Hematopoietic multipotent progenitor cell treated with erythropoietin and hydrocortisone succinate and interleukin-3 and kit ligand, for 15 days (in vitro differentiated cells): ENCODE data around the gene EVA1A.
"Not testable (repeated sequence)": the region's sequence is repeated elsewhere in the genome, so short reads cannot be mapped to it uniquely, and the experiment has no call there.

Experiments used
- DNase-seq: peaks from one replicate; pipeline ENCODE4 v3.0.0-alpha.2; 2015; ENCODE audit warnings: low spot score

EVA1A gene

GRCh38 chr2:75483878-75484277 is 76.9 kb downstream of the EVA1A start:
- no peak for DNase-seq

DNA sequence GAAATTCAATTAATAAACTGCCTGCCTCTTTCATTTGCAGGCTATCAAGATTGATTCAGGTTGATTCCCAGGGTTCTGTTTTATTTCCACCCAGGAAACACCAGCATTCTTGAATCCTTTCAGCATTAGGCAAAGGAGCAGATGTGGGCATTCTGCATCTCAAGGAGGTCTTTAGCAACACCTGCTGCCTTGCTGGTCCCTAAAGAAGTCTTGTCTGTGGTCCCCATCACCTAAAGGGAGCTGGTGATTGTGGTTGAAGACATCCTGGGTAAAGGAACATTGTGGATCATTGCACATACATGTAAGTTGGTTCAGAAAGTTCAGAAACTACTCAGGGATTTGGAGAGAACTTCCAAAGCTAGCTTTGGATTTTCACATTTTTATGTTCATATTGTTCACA is 78.3 kb downstream of the EVA1A start:
- no peak for DNase-seq

DNA sequence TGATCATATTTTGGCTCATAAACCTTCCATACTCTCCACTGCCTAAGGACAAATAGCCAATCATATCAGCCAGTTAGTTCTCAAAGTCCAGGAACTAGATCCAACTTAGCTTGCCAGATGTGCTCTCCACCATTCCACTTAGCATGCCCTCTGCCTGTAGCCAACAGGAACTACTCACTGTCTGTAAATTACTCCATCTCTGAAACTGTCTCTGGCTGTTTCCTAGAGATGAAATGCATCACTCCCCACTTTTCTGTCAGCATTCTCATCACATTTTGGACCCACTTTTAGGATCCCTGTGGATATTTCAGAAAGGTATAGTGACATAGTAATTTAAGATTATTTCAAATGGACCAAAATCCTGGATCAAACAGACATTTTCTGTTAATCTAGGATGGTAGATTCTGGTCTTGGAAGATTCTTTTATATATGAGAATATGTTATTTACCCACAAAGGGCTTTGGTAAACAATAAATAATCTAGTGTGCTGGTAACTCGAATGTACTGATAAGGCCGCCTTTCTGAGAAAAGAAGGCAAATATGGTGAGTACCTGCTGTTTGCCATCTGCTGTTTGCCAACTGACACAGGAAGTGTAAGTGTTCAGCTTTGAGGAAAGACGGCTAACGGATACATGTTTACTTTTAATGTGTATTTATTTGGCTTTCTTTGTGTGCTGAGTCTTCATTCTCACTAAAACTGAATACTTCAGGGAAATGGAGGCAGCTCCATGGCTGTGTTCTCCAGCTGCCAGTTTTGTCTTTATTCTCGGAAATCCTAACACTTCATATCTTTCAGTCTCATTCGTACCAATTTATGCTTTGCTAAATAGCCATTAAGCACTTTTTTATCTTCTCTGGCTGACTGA is 79.5 kb downstream of the EVA1A start:
- no peak for DNase-seq

- not testable (repeated sequence) for DNase-seq
Observed at GRCh38 chr2:75477696-75478095, 83.0 kb downstream of the EVA1A start.

DNA sequence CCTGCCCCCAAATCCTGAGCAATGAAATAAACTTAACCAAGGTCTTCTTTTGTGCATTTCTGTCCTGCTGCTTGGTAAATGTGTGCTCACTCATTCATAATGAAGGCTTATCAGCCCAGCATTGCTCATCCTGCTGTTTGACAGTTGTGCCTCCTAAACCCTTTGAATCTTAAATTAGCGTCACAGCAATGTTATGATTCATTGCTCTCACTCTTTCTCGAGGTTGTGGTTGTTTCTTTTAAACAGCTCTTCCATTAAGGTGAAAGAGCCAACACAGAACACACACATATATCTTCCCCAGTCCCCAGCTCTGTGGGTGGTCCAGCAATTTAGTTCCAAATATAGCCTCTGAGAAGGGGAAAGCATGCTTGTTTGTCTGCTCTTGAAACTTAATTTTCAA is 84.0 kb downstream of the EVA1A start:
- no peak for DNase-seq

DNA sequence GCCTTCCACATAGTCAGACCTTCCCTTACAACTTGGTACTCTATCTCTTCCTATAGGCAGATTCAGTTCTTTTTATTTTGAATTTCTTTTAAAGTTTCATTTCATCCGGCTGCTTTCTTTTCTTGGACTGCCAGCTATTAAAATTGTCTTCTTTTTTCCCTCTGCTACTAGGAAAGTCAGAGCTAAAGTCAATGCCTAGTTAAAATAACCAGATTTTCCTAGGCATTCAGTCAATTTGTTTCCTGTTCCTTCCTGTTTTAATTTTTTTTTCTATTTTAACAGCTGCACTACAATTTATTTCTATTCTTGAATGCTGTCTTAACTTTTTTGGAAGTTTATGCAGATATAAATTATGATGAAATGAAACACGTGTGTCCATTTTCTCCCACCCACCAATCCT is 84.8 kb downstream of the EVA1A start:
- no peak for DNase-seq

DNA sequence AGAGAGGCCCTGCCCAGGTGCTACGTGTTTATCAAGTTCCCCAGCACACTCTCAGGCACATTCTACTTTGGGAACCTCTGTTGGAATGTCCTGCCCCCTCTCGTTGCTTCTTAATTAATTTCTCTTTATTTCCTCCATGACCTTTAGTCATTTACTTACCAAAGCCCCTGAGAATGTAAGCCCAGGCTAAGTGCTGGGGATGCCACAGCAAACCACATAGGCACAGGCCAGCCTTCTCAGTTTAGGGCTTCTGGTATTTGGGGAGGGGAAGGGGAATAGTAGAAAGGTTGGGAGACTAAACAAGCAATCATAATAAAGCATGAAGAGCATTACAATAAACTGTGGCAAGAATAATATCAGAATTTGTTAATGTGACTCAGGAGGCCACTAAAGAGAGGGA is 85.7 kb downstream of the EVA1A start:
- DNase-seq, result no peak

- no peak for DNase-seq
Observed at GRCh38 chr2:75474115-75474514, 86.6 kb downstream of the EVA1A start.

- DNase-seq, result peak; percentile 33
Observed at GRCh38 chr2:75466708-75467311, 93.9 kb downstream of the EVA1A start.

GRCh38 chr2:75465317-75465984 is 95.3 kb downstream of the EVA1A start:
- DNase-seq, result no peak

DNA sequence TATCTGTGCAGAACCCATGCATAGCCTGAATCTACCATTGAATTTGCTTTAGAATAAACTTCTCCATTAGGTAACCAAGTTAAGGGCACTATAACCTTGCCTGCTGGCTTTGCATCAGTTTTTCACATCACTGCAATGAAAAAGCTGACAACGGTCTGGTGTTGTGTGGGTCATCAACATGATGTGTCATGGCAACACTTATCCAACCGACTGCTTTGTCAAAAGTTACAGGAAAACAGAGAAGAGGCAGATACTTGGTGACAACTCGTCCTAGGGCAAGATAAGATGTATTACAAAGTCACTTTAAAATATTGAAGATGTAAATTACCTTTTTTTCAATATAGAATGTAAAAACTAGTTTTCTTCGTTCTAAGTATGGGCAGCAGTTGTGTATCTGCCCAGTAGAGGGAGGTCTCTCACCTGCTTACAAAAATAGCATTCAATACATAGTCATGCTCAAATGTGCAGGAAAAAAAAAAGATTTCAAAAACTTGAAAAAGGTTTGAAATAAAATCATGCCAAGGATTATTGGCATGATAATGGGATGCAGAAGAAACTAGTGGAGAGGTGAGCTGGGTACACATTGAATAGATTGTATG is 96.3 kb downstream of the EVA1A start:
- DNase-seq, result no peak

DNA sequence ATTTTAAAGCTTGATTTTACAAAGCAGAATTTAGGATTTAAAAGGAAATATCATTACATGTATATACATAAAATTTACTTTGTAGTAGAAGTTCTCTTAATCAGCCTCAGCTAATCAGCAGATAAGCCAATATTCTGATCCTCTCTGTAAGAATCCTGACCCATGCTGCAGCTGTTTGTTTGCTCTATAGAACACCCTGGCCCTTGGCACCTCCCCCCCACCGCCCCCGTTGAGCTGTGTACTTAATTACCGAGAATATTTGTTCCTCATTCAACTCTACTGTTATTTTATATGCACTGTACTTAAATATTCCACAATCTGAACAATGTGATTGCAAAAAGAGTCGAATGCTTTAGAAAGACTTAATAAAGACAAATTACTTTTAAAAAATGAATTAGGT is 98.0 kb downstream of the EVA1A start:
- no peak for DNase-seq

- no peak for DNase-seq
Observed at GRCh38 chr2:75462206-75462605, 98.5 kb downstream of the EVA1A start.

- no peak for DNase-seq
Observed at GRCh38 chr2:75460630-75461029, 100.1 kb downstream of the EVA1A start.

GRCh38 chr2:75459565-75460310 is 101.0 kb downstream of the EVA1A start:
- no peak for DNase-seq

DNA sequence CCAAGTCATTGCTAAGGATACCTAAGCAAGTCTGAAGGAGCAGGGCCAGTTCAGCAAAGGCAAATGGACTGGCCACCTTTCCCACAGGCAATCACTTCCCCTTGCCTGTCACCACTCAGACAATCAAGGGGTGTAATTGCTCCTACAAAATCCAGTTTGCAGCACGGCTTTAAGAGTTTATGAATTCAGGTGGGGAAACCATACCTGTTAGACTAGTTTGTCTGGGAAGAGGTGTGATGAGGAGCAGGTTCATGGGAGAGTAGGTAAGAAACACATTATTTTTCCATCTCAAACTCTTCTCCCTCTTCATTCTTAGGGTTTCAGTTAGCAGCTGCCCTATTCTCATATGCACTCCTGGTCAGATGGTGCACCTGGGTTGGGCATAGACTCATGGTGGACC is 102.5 kb downstream of the EVA1A start:
- DNase-seq, result no peak

GRCh38 chr2:75456825-75457224 is 103.9 kb downstream of the EVA1A start:
- DNase-seq, result no peak

DNA sequence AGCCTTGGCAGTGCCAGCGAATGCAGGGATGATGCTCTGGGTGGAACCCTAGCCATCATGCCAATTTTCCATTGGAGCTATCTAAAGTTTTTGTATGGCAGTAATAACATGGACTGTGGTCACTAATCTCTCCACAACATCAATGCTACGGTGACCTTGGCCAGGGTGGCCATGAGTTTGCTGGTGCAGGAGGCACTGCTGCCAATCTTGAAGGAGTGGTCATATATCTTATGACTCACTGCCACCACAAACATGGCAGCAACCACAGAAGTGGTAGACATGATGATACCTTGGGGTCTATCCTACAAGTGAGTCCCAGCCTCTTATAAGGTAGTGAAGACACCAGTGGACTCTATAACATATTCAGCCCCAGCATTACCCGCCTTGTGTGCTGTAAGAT is 104.6 kb downstream of the EVA1A start:
- DNase-seq, result no peak

DNA sequence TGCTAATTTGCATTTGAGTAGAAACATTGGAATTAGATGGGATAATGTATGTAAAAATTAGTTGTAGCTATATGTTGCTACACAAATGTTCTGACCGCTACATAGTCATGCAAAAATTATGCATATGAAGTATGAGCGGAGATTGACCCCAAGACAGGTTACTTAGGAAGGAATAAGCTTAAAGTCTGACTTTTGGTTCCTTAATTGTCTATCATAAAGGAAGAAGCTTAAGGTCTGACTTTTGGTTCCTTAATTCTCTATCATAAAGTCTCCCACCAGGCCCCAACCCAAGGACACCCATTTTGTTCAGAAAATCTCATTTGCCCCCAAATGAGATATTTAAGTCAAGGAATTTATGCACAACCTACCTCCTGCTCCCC is 106.5 kb downstream of the EVA1A start:
- DNase-seq, result no peak

GRCh38 chr2:75453384-75454240 is 107.1 kb downstream of the EVA1A start:
- DNase-seq, result no peak

DNA sequence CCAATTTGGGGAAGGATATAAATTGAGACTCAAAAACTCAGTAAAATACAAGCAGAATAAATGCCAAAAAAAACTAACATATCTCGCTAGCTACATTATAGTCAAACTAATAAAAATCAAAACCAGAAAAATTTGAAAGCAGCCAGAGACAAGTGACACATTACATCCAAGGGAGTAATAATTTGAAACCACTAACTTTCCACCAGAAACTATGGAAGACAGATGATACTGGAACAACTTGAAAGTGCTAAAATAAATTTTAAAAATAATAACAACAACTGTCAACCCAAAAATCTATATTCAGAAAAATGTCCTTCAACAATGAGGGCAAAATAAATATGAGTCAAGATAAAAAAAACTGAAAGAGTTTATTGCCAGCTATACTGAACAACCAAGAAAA is 110.7 kb downstream of the EVA1A start:
- no peak for DNase-seq
